OCI-LY1 (cell line): Measurements from ENCODE around the gene SDK1.

Source experiments
- H2AFZ ChIP-seq: fragments of 200-600 bp; sonication (generic), shearing (Covaris generic); 2 replicates; pipeline ENCODE4 v1.6.0; 2014; ENCODE audit warnings: antibody characterized with exemption, mild to moderate bottlenecking, low read length
- H3F3A ChIP-seq: fragments of 200-600 bp; sonication (generic), shearing (Covaris generic); 2 replicates; pipeline ENCODE4 v1.6.0; 2014; ENCODE audit warnings: mild to moderate bottlenecking, antibody characterized with exemption, low read length, moderate library complexity; ENCODE audit not compliant: insufficient read depth
- H3K27ac ChIP-seq: fragments of 200-600 bp; sonication (generic); 2 replicates; pipeline ENCODE4 v1.5.1; 2014; ENCODE audit warnings: low read length, mixed run types, mild to moderate bottlenecking, low read depth; ENCODE audit not compliant: poor library complexity, severe bottlenecking
- H3K27me3 ChIP-seq: fragments of 200-600 bp; sonication (generic); 2 replicates; pipeline ENCODE4 v1.6.0; 2014; ENCODE audit warnings: antibody characterized with exemption, mild to moderate bottlenecking, low read length, moderate library complexity; ENCODE audit not compliant: insufficient read depth
- H3K36me3 ChIP-seq: fragments of 200-600 bp; sonication (generic); 2 replicates; pipeline ENCODE4 v1.6.1; 2014; ENCODE audit warnings: mild to moderate bottlenecking, antibody characterized with exemption, low read length, moderate library complexity, mixed read lengths; ENCODE audit not compliant: insufficient read depth
- H3K4me1 ChIP-seq: fragments of 200-600 bp; sonication (generic); 2 replicates; pipeline ENCODE4 v1.5.1; 2014; ENCODE audit warnings: mild to moderate bottlenecking, low read length, moderate library complexity; ENCODE audit not compliant: insufficient read depth, severe bottlenecking
- H3K4me2 ChIP-seq: fragments of 200-600 bp; sonication (generic), shearing (Covaris generic); 2 replicates; pipeline ENCODE4 v1.6.1; 2014; ENCODE audit warnings: low read length
- H3K4me3 ChIP-seq: fragments of 200-600 bp; sonication (generic); 2 replicates; pipeline ENCODE4 v1.5.1; 2014; ENCODE audit warnings: low read length, low read depth, mild to moderate bottlenecking, mixed read lengths; ENCODE audit not compliant: poor library complexity, severe bottlenecking
- H3K79me2 ChIP-seq: fragments of 200-600 bp; shearing (Covaris generic); 2 replicates; pipeline ENCODE4 v1.6.1; 2016; ENCODE audit warnings: mixed run types, low read length, mixed read lengths; ENCODE audit not compliant: insufficient read depth
- H3K9ac ChIP-seq: fragments of 200-600 bp; sonication (generic), shearing (Covaris generic); 2 replicates; pipeline ENCODE4 v1.6.1; 2014; ENCODE audit warnings: mild to moderate bottlenecking, low read length, mixed read lengths
- H3K9me2 ChIP-seq: fragments of 200-600 bp; sonication (generic), shearing (Covaris generic); 2 replicates; pipeline ENCODE4 v1.6.1; 2014; ENCODE audit warnings: low read depth, mild to moderate bottlenecking, low read length, mixed read lengths
- H3K9me3 ChIP-seq: fragments of 200-600 bp; shearing (Covaris generic); 2 replicates; pipeline ENCODE4 v1.6.1; 2014; ENCODE audit warnings: low read length, mixed read lengths
- H4K20me1 ChIP-seq: fragments of 200-600 bp; sonication (generic), shearing (Covaris generic); 2 replicates; pipeline ENCODE4 v1.6.0; 2016; ENCODE audit warnings: mild to moderate bottlenecking, low read length; ENCODE audit not compliant: insufficient read depth
- CTCF ChIP-seq: fragments of 200-600 bp; sonication (generic), shearing (Covaris generic); IDR thresholded peaks from 2 replicates; pipeline ENCODE4 v1.5.1; 2017; ENCODE audit warnings: mild to moderate bottlenecking, antibody characterized with exemption, low read length, moderate library complexity, mixed read lengths
- EZH2 ChIP-seq: fragments of 200-600 bp; sonication (generic), shearing (Covaris generic); IDR thresholded peaks from 2 replicates; pipeline ENCODE4 v1.8.0; 2017; ENCODE audit warnings: borderline replicate concordance, mixed run types, mild to moderate bottlenecking, antibody characterized with exemption, low read length, moderate library complexity, mixed read lengths

The SDK1 gene

GRCh38 chr7:4080954-4081353, 779.9 kb downstream of the SDK1 start:
- Histone ChIP-seq H3K4me2 (no peak overlapping the region), H3F3A (no peaks in the 10 kb centered on the region), H3K27ac (no peak overlapping the region), H2AFZ (no peak overlapping the region), H4K20me1 (no peaks in the 10 kb centered on the region), H3K79me2 (no peaks in the 10 kb centered on the region), H3K9me2 (no peaks in the 10 kb centered on the region), H3K9ac (no peak overlapping the region), H3K27me3 (no peaks in the 10 kb centered on the region), H3K4me1 (peaks cover 12% of the 10 kb centered on the region), H3K4me3 (no peak overlapping the region), H3K36me3 (peaks cover 9% of the 10 kb centered on the region; the same call in 1 of the 2 replicates), H3K9me3 (no peaks in the 10 kb centered on the region)
- TF ChIP-seq CTCF (no peak), EZH2 (no peak)

GRCh38 chr7:4083513-4083912, 782.5 kb downstream of the SDK1 start:
- peaks cover 22% of the 10 kb centered on the region for H3K4me1 ChIP-seq
- no peaks in the 10 kb centered on the region for H3K9me2 ChIP-seq
- no peak overlapping the region for H3K9ac ChIP-seq
- H4K20me1 ChIP-seq: no peaks in the 10 kb centered on the region
- no peak overlapping the region for H3K4me2 ChIP-seq
- H3K27me3 ChIP-seq: no peaks in the 10 kb centered on the region
- no peaks in the 10 kb centered on the region for H3K9me3 ChIP-seq
- H3K27ac ChIP-seq: peak overlapping the region; percentile 18
- no peak overlapping the region for H3K4me3 ChIP-seq
- H3K79me2 ChIP-seq: no peaks in the 10 kb centered on the region
- H3K36me3 ChIP-seq: no peaks in the 10 kb centered on the region
- H3F3A ChIP-seq: no peaks in the 10 kb centered on the region
- TF ChIP-seq EZH2 (no peak), CTCF (no peak)
- no peak overlapping the region for H2AFZ ChIP-seq

GRCh38 chr7:4084271-4084670, 783.2 kb downstream of the SDK1 start:
- peak overlapping the region; percentile 48 for H3K27ac ChIP-seq
- no peaks in the 10 kb centered on the region for H3F3A ChIP-seq
- H3K36me3 ChIP-seq: no peaks in the 10 kb centered on the region
- H3K9ac ChIP-seq: no peak overlapping the region
- no peak overlapping the region for H3K4me3 ChIP-seq
- TF ChIP-seq CTCF: no peak
- no peaks in the 10 kb centered on the region for H3K79me2 ChIP-seq
- no peak overlapping the region for H3K4me2 ChIP-seq
- H3K27me3 ChIP-seq: no peaks in the 10 kb centered on the region
- H3K4me1 ChIP-seq: peaks cover 22% of the 10 kb centered on the region
- H4K20me1 ChIP-seq: no peaks in the 10 kb centered on the region
- no peaks in the 10 kb centered on the region for H3K9me3 ChIP-seq
- H3K9me2 ChIP-seq: no peaks in the 10 kb centered on the region
- H2AFZ ChIP-seq: no peak overlapping the region
